H9 (cell line): ENCODE measurements around the gene NCMAP. TPM values are rescaled to one million over a fixed set of nuclear protein-coding genes. Genes with fewer than 3 reads are reported as not detected.

Source experiments
- DNase-seq: peaks from one replicate; pipeline ENCODE4 v3.0.0-alpha.2; 2017
- H2AFZ ChIP-seq: one replicate; pipeline ENCODE4 v1.6.1; 2013; ENCODE audit warnings: mild to moderate bottlenecking, low read length, control low read depth, moderate library complexity
- H2AK5ac ChIP-seq: 2 replicates; pipeline ENCODE4 v1.6.1; 2013; ENCODE audit warnings: low read length, control low read depth, mixed read lengths; ENCODE audit not compliant: insufficient read length
- H2BK120ac ChIP-seq: one replicate; pipeline ENCODE4 v1.6.1; 2013; ENCODE audit warnings: low read depth, mild to moderate bottlenecking, low read length, control low read depth, inconsistent platforms; ENCODE audit not compliant: poor library complexity, severe bottlenecking
- H2BK12ac ChIP-seq: 2 replicates; pipeline ENCODE4 v1.6.1; 2013; ENCODE audit warnings: low read length, control low read depth, mixed read lengths, low read depth; ENCODE audit not compliant: insufficient read length
- H2BK15ac ChIP-seq: 2 replicates; pipeline ENCODE4 v1.6.1; 2013; ENCODE audit warnings: low read depth, low read length, control low read depth
- H2BK20ac ChIP-seq: one replicate; pipeline ENCODE4 v1.6.1; 2013; ENCODE audit warnings: low read depth, mild to moderate bottlenecking, low read length, control low read depth, inconsistent platforms; ENCODE audit not compliant: poor library complexity, severe bottlenecking
- H2BK5ac ChIP-seq: 2 replicates; pipeline ENCODE4 v1.6.1; 2013; ENCODE audit warnings: low read length, control low read depth, mixed read lengths; ENCODE audit not compliant: insufficient read length
- H3K14ac ChIP-seq: 2 replicates; pipeline ENCODE4 v1.6.1; 2013; ENCODE audit warnings: low read length, control low read depth; ENCODE audit not compliant: insufficient read depth
- H3K18ac ChIP-seq: 2 replicates; pipeline ENCODE4 v1.6.1; 2013; ENCODE audit warnings: low read depth, mild to moderate bottlenecking, mixed read lengths, low read length, control low read depth; ENCODE audit not compliant: insufficient read length
- H3K23ac ChIP-seq: 2 replicates; pipeline ENCODE4 v1.6.1; 2013; ENCODE audit warnings: low read length, control low read depth, mixed read lengths, low read depth; ENCODE audit not compliant: insufficient read length
- H3K23me2 ChIP-seq: 2 replicates; pipeline ENCODE4 v1.6.1; 2013; ENCODE audit warnings: low read depth, mild to moderate bottlenecking, mixed read lengths, low read length, control low read depth; ENCODE audit not compliant: insufficient read length, poor library complexity, severe bottlenecking
- H3K27ac ChIP-seq: 2 replicates; pipeline ENCODE4 v1.5.1; 2013; ENCODE audit warnings: low read length, control low read depth, mixed read lengths, low read depth; ENCODE audit not compliant: insufficient read length
- H3K27me3 ChIP-seq: 2 replicates; pipeline ENCODE4 v1.6.1; 2013; ENCODE audit warnings: low read length, control low read depth, inconsistent platforms; ENCODE audit not compliant: insufficient read depth
- H3K4ac ChIP-seq: 2 replicates; pipeline ENCODE4 v1.6.1; 2013; ENCODE audit warnings: low read depth, mild to moderate bottlenecking, control low read depth, inconsistent platforms, low read length, moderate library complexity
- H3K4me1 ChIP-seq: 2 replicates; pipeline ENCODE4 v1.6.1; 2013; ENCODE audit warnings: low read length, control low read depth, inconsistent platforms; ENCODE audit not compliant: insufficient read depth
- H3K4me2 ChIP-seq: 2 replicates; pipeline ENCODE4 v1.6.1; 2013; ENCODE audit warnings: low read length, control low read depth, mixed read lengths; ENCODE audit not compliant: insufficient read length, insufficient read depth
- H3K56ac ChIP-seq: 2 replicates; pipeline ENCODE4 v1.6.1; 2013; ENCODE audit warnings: low read depth, mild to moderate bottlenecking, mixed read lengths, low read length, control low read depth; ENCODE audit not compliant: insufficient read length
- H3K79me1 ChIP-seq: 2 replicates; pipeline ENCODE4 v1.6.1; 2013; ENCODE audit warnings: low read depth, mild to moderate bottlenecking, moderate library complexity, low read length, control low read depth, inconsistent platforms; ENCODE audit not compliant: insufficient read depth, poor library complexity, severe bottlenecking
- H3K79me2 ChIP-seq: 2 replicates; pipeline ENCODE4 v1.6.1; 2013; ENCODE audit warnings: low read length, control low read depth, inconsistent platforms; ENCODE audit not compliant: insufficient read depth
- H3K9ac ChIP-seq: 2 replicates; pipeline ENCODE4 v1.6.1; 2013; ENCODE audit warnings: low read length, control low read depth, mixed read lengths; ENCODE audit not compliant: insufficient read length; ENCODE audit errors: extremely low read depth
- H3K9me3 ChIP-seq: one replicate; pipeline ENCODE4 v1.6.1; 2013; ENCODE audit warnings: low read depth, low read length, inconsistent platforms; ENCODE audit not compliant: control insufficient read depth
- H3T11ph ChIP-seq: one replicate; pipeline ENCODE4 v1.6.1; 2013; ENCODE audit warnings: mild to moderate bottlenecking, low read length, control low read depth, inconsistent platforms
- H4K20me1 ChIP-seq: one replicate; pipeline ENCODE4 v1.6.1; 2013; ENCODE audit not compliant: control insufficient read depth, insufficient read length, insufficient read depth
- H4K5ac ChIP-seq: 2 replicates; pipeline ENCODE4 v1.6.1; 2013; ENCODE audit warnings: low read depth, mild to moderate bottlenecking, mixed read lengths, low read length, control low read depth; ENCODE audit not compliant: insufficient read length
- H4K8ac ChIP-seq: replicated peaks from 2 replicates; pipeline ENCODE4 v1.6.1; 2013; ENCODE audit warnings: low read length, control low read depth, mixed read lengths, low read depth; ENCODE audit not compliant: insufficient read length
- H4K91ac ChIP-seq: 2 replicates; pipeline ENCODE4 v1.6.1; 2013; ENCODE audit warnings: low read depth, mild to moderate bottlenecking, moderate library complexity, mixed read lengths, low read length, control low read depth; ENCODE audit not compliant: insufficient read length
- H3K27ac Mint-ChIP-seq, 3 experiments: 2 replicates in 2 of 3; 3 replicates in 1 of 3; pipeline ENCODE4 v1.8.0; 2020 to 2021; ENCODE audit warnings: mixed read lengths in 3 of 3, mild to moderate bottlenecking in 1 of 3, moderate library complexity in 1 of 3
- H3K27me3 Mint-ChIP-seq: 2 replicates; pipeline ENCODE4 v1.8.0; 2021; ENCODE audit warnings: low read depth, mild to moderate bottlenecking, moderate library complexity, mixed read lengths
- H3K36me3 Mint-ChIP-seq, 3 experiments: 2 replicates in 2 of 3; 3 replicates in 1 of 3; pipeline ENCODE4 v1.8.0; 2020 to 2021; ENCODE audit warnings: low read depth in 3 of 3, mixed read lengths in 3 of 3; ENCODE audit not compliant: insufficient read depth in 1 of 3
- H3K4me1 Mint-ChIP-seq, 2 experiments: 2 replicates each; pipeline ENCODE4 v1.8.0; 2020; ENCODE audit warnings: mixed read lengths in 2 of 2
- H3K4me3 Mint-ChIP-seq, 2 experiments: 2 replicates in 1 of 2; 3 replicates in 1 of 2; pipeline ENCODE4 v1.8.0; 2020 to 2021; ENCODE audit warnings: mild to moderate bottlenecking in 2 of 2, mixed read lengths in 2 of 2, moderate library complexity in 1 of 2
- H3K9me3 Mint-ChIP-seq, 2 experiments: 2 replicates in 1 of 2; 3 replicates in 1 of 2; pipeline ENCODE4 v1.8.0; 2020; ENCODE audit warnings: mild to moderate bottlenecking in 2 of 2, mixed read lengths in 2 of 2, moderate library complexity in 1 of 2
- CTCF ChIP-seq: fragments of 200-600 bp; sonication (generic); conservative IDR thresholded peaks from 3 replicates; pipeline ENCODE4 v1.8.0; 2021; ENCODE audit warnings: antibody characterized with exemption, mild to moderate bottlenecking
- WGBS: extraction: QIAGEN DNeasy Blood & Tissue Kit; methylation state at CpG from one replicate; pipeline ENCODE4 v1.1.7; 2013; ENCODE audit warnings: missing lambda C conversion rate, low lambda C conversion rate, mixed read lengths; ENCODE audit not compliant: insufficient read length; ENCODE audit errors: extremely low coverage; 5-methylcytosine and 5-hydroxymethylcytosine counted together
- total RNA-seq: library from RNA; stranded (reverse); gene quantifications from 2 replicates; pipeline ENCODE4 v1.2.1, GENCODE V29; 2021

NCMAP gene
- total RNA-seq, 1 experiment from 2014 or later = 0.35 TPM

- Histone ChIP-seq H3K23ac (no peak overlapping the region), H4K20me1 (no peaks in the 10 kb centered on the region), H4K8ac (no peak overlapping the region), H2BK12ac (no peak overlapping the region), H2BK20ac (no peak overlapping the region), H3K4ac (no peak overlapping the region), H3K23me2 (no peaks in the 10 kb centered on the region), H2BK120ac (no peak overlapping the region), H3K14ac (no peak overlapping the region), H4K5ac (no peak overlapping the region), H3K18ac (no peak overlapping the region), H3K27ac (no peak overlapping the region), H2BK15ac (no peak overlapping the region), H3K79me2 (no peaks in the 10 kb centered on the region), H3K79me1 (no peaks in the 10 kb centered on the region), H3K56ac (no peak overlapping the region), H3K4me2 (no peak overlapping the region), H3T11ph (no peak overlapping the region), H3K27me3 (no peaks in the 10 kb centered on the region), H2AK5ac (no peak overlapping the region), H4K91ac (no peak overlapping the region), H3K9me3 (no peaks in the 10 kb centered on the region), H3K9ac (no peak overlapping the region), H3K4me1 (no peaks in the 10 kb centered on the region; the same call in 1 of the 2 replicates), H2AFZ (no peak overlapping the region), H2BK5ac (no peak overlapping the region)
- Mint-ChIP-seq H3K9me3 (no peaks in the 10 kb centered on the region), H3K4me1 (peaks cover 24 to 36% of the 10 kb centered on the region in 2 experiments), H3K27me3 (no peaks in the 10 kb centered on the region), H3K4me3 (no peak overlapping the region; a peak in 1 of 5 replicates), H3K27ac (peak overlapping the region in 1 of 3 experiments; percentile 40; a peak in 2 of 7 replicates), H3K36me3 (peaks cover 0 to 5% (median 0%) of the 10 kb centered on the region in 3 experiments; a peak in 4 of 7 replicates)
- no CpG with 5 or more reads among the region's 7 CpGs for WGBS
- no peak for TF ChIP-seq CTCF
- no peak for DNase-seq
Observed at GRCh38 chr1:24540906-24541710, 14.8 kb upstream of the NCMAP start.
